HAP-1 (cell line): ENCODE data around the gene CCNL2.
A peak's percentile ranks its signal among the peaks of the same experiment; 100 is the strongest.

Experiments used
- DNase-seq, 2 experiments: peaks; one replicate each; pipeline ENCODE4 v3.0.0-alpha.2; 2016 to 2020; ENCODE audit warnings: low spot score in 2 of 2
- H3K27me3 ChIP-seq: fragments of 250-450 bp; sonication (Bioruptor Pico); 2 replicates; pipeline ENCODE4 v1.5.1; 2020; ENCODE audit warnings: low read depth, mild to moderate bottlenecking, moderate library complexity
- H3K36me3 ChIP-seq: fragments of 250-450 bp; sonication (Bioruptor Pico); replicated peaks from 2 replicates; pipeline ENCODE4 v1.5.1; 2020; ENCODE audit warnings: mild to moderate bottlenecking
- H3K4me1 ChIP-seq: fragments of 250-450 bp; sonication (Bioruptor Pico); 2 replicates; pipeline ENCODE4 v1.5.1; 2020; ENCODE audit warnings: mild to moderate bottlenecking
- H3K4me3 ChIP-seq: fragments of 250-450 bp; sonication (Bioruptor Pico); 2 replicates; pipeline ENCODE4 v1.5.1; 2020; ENCODE audit warnings: mild to moderate bottlenecking, moderate library complexity
- H3K9me3 ChIP-seq: fragments of 250-450 bp; sonication (Bioruptor Pico); 2 replicates; pipeline ENCODE4 v1.5.1; 2020; ENCODE audit warnings: mild to moderate bottlenecking, moderate library complexity
- in situ Hi-C: fragments of 300-500 bp; cut with MboI; formaldehyde crosslinking; loops from 3 replicates; pipeline ENCODE4 v1.14.3; 2020; ENCODE audit warnings: low sequenced_read_pairs, inconsistent platforms, mixed read lengths

CCNL2 gene

DNA sequence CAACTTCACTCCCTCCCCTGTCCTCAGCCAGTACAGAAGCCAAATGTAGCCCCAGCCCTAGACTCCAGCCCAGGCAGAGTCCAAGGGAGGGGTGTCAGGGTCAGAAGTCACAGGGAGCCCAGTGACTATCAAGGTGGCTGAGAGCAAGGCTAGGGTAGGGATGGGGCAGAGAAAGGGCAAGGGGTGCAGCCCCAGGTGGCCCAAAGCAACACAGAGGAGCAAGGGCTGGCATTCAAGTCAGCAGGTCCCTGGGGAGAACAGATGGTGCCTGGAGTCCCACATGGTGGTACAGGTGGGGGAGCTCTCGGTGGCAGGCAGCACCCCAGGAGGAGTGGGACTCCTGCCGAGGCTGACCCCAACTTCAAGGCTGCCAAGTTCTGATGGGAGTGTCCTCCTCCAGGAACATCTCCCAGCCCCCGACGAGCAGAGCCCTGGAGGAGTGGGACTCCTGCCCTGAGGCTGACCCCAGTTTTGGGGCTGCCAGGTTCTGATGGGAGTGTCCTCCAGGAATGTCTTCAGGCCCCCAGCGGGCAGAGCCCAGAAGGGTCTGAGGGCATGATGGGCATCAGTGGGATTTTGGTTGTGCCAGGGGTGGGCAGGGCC, 46.2 kb downstream of the CCNL2 start:
- in situ Hi-C loops, result no loop called here
- Histone ChIP-seq H3K36me3 (no peaks in the 10 kb centered on the region), H3K27me3 (peaks cover 17% of the 10 kb centered on the region), H3K4me3 (no peak overlapping the region), H3K9me3 (no peaks in the 10 kb centered on the region), H3K4me1 (peaks cover 8% of the 10 kb centered on the region)
- no peak for DNase-seq

DNA sequence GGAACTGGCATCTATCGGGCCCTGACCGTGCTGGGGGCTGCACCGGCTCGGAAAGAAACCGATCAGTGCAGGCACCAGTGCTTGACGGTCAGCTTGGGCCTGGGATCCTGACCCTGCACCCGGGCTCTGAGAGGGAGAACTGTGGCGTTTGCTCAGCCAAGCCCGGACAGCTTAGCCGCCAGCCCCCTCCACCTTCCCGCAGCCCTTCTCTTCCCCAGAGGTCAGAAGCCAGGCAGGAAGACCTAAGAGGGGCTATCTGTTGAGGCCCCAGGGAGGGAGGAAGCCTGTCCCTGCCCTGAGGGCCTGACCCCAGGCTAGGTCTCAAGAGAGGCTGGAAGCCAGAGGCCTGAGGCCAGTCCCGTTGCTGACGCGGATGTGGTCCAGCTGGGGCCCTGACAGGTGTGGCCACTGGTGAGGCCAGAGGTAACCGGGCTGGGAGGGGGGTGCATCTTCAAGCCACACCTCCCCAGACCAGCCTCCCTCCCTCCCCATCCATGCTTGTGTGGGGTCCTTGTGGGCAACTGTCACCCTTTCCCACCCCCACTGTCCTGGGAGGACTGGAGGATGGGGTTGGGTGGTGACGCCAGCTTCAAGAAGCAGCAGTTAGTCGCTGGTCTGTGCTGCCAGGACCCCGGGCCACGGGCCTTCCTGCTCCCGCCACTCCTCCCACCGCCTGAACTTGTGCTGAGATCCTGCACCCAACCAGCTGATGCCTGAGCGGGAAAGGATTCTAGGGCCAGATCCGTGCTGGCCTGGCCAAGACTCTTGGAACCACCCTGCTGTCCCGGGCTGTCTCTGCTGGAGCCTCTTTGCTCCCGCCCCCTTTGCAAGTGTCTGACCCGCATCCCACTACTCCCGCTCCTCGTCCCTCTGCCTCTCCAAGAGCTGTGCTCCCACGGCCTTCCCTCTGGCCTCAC, 47.4 kb downstream of the CCNL2 start:
- in situ Hi-C loops, result no loop called here
- no peak overlapping the region for H3K4me3 ChIP-seq
- peaks cover 8% of the 10 kb centered on the region for H3K4me1 ChIP-seq
- peaks cover 17% of the 10 kb centered on the region for H3K27me3 ChIP-seq
- H3K36me3 ChIP-seq, result no peaks in the 10 kb centered on the region; the same call in 1 of the 2 replicates
- no peak for DNase-seq
- H3K9me3 ChIP-seq, result no peaks in the 10 kb centered on the region

DNA sequence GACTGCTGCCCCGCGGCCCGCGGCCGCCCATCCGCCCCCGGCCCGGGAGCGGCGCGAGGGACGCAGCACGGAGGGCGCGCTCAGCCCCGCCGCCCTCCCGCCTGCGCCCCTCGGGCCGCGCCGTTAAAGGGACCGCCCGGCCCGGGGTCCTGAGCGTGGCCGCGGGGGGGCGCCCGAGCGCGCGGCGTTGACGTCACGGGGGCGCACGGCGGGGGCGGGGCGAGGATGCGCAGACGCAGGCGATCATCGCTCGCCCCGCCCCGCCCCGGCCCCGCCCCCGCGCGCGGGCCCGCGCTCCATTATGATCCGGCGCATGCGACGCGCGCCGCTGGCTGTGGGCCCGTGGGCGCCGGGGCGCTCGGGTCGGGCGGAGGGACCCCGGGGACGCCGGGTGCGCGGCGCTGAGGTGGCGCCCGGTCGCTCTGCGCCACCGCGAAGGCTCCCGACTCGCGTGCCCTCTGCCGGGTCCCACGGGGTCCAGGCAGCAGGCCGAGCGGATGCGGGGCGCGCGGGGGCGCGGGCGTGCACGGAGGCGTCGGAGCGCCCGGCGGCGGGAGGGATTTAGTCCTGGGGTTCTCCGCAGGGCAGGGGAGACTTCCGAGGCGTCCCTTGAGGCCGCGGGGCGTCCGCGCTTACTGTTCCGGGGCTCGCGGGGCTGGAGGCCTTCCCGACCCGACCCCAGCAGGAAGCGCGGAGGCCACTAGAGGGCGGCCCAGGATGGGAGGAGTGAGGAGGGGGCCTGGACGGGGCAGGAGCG, 49.7 kb downstream of the CCNL2 start, which contains the start of gene DVL1:
TSS of gene DVL1 (minus strand) at position 163 of the 757 bp plus-strand sequence. CDS start 353 bp downstream, outside the sequence.
- Histone ChIP-seq H3K4me3 (peak within 1 kb of the TSS; percentile 57), H3K27me3 (peaks cover 13% of the 10 kb centered on the region), H3K4me1 (peaks cover 7% of the 10 kb centered on the region), H3K9me3 (no peaks in the 10 kb centered on the region), H3K36me3 (no peaks in the 10 kb centered on the region; the same call in 1 of the 2 replicates)
- peak; percentile 49 to 80 for DNase-seq
- in situ Hi-C loops, result no loop called here

DNA sequence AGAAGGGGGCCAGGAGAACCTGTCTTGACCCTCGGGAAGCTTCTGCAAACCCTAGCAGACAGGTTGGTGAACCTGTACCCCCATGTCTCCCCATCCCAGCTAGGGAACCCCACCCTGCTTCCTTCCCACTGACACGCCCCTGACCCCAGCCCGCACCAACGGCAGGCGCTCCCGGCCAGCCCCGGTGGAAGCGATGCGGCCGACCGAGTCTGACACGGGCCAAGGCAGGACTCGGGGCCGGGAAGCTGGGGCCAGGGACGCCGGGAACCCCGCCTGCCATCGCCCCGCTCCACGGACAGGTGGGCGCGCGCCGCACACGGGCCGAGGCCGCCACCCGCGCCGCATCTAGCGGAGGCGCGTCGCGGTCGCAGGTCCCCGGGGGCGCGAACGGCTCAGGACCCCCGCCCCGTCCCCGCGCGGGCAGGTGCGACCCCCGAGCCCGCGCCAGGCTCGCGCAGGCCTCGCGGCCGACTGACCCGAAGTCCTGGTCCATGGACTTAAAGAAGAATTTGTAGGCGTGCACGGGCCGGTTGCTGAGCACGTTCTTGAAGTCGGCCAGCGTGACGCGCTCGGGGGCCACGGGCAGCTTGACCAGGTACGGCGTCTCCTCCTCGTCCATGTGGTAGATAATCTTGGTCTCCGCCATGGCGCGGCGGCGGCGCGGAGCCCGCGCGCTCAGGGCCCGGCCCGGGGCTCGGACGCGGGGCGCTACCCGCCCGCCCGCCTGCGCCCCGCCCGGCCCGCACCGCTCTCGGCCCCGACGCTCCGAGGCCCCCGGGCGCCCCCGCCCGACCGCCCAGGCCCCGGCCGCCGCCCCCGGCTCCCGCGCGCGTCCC, 50.5 kb downstream of the CCNL2 start:
- Histone ChIP-seq H3K36me3 (no peaks in the 10 kb centered on the region; the same call in 1 of the 2 replicates), H3K4me3 (peak overlapping the region; percentile 57), H3K9me3 (no peaks in the 10 kb centered on the region), H3K4me1 (0 out of 2 replicates have a peak, but pooled peaks cover 2% of the 10 kb centered on the region), H3K27me3 (peaks cover 5% of the 10 kb centered on the region)
- no peak for DNase-seq
- in situ Hi-C loops, result no loop called here

DNA sequence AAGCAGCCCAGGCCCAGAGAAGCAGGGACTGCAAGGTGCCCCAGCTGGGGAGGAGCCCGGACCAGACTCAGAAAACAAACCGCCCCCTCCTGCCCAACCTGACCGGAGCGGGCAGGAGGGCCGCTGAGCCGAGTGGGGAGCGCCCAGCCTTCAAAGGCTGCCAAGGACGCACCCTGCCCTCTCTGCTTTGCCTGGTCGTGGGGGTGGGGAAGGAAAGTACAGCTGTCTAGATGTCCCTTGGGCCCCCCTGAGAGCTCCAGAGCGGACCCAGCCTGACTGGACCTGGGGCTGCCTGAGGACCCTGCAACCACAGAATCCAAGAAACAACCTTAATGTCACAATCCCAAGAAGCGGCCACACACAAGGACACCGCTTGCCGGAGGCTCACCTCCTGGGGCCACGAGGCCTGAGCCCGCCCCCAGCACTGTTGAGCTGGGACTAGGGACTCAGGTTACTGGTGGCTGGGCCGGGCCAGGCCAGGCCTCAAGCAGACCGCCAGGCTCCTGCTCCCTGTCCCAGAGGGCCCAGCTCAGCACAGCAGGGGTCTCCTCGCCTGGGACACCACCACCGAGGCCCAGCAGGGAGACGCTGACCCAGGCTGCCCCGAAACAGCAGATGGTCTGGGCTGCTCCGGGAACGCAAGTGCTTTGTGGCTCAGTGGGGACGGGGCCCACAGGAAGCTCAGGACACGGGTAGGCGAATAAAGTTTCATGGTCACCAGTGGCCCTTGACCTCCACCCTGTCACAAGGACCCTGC, 51.3 kb downstream of the CCNL2 start:
- no peaks in the 10 kb centered on the region for H3K27me3 ChIP-seq
- H3K4me1 ChIP-seq, result no peaks in the 10 kb centered on the region
- peak overlapping the region; percentile 57 for H3K4me3 ChIP-seq
- no peaks in the 10 kb centered on the region; the same call in 1 of the 2 replicates for H3K36me3 ChIP-seq
- H3K9me3 ChIP-seq, result no peaks in the 10 kb centered on the region
- in situ Hi-C loops, result no loop called here
- peak; percentile 37 to 72 for DNase-seq

DNA sequence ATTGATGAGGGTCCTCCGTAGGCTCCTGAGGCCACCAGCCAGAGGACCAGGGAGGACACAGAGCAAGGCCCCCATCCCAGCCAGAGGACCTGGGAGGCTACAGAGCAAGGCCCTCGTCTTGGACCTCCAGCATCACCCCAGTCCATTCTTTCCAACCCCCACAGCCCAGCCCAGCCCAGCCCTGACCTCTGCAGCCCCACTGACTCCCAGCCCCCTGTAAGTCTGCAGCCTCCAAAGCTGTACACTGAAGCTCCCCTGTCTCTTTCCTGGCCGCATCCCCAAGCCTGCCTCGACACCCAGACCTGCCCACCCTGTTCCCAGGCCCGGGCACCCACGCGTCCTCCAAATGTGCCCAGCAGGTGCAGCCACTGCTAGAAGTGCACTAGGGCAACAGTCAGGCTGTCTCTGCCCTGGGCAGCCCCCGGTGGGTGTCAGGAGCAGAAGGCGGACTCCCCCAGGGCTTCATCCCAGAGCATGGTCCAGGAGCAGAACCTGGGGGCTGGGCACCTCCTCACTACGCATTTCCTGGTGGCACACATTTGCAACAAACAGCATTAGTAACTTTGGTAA, 52.0 kb downstream of the CCNL2 start:
- Histone ChIP-seq H3K4me1 (no peaks in the 10 kb centered on the region), H3K9me3 (no peaks in the 10 kb centered on the region), H3K36me3 (no peaks in the 10 kb centered on the region; the same call in none of the 2 replicates), H3K4me3 (peak overlapping the region; percentile 57), H3K27me3 (no peaks in the 10 kb centered on the region)
- DNase-seq, result no peak
- in situ Hi-C loops, result no loop called here

DNA sequence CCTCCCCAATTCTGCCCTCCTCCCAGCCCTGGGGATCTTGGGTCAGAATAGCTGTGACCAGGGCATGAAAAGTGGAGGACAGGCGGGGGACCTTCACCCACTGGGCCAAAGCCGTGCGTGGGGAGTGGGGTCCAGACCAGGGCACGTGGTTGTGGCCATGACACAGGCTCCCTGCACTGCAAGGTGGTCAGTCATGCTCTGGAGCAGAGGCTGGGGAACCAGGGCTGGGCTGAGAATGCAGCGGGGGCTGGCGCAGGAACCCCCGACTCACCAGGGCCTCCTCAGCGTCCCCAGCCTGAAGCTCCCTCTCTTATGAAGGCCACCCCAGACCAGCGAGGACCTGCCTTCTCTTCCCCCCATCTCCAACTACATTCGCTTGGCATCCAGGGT, 52.6 kb downstream of the CCNL2 start:
- in situ Hi-C loops, result no loop called here
- Histone ChIP-seq H3K27me3 (no peaks in the 10 kb centered on the region), H3K4me1 (no peaks in the 10 kb centered on the region), H3K4me3 (no peak overlapping the region), H3K36me3 (peaks cover 5% of the 10 kb centered on the region), H3K9me3 (no peaks in the 10 kb centered on the region)
- DNase-seq, result no peak

DNA sequence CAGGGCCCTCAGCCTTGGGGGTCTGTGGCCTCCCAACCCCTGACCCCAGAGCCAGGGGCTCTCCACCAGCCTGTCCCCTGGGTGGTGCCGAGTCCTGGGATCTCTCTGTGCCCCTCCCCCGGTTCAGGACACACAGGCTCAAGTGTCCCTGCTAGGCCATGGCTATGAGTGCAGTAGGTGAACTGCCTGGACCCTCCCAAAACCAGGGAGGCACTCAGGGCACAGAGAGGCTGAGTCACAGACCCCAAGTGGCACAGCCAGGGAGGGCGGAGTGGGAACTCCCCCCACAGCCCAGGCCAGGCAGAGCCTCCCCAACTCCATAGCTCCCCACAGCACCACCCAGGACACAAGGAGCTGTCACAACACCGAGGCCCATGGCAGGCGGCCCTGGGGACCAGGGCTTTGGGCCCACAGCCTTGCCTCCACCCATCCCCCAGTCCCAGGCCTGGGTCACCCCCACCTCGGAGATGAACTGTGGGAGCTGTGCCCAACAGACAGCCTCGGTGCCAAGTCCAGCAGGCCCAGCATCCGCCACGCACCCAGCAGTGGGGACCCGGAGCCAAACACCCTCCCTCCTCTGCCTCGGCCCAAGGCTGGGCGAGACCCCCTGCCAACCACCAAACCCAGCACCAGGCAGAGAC, 53.2 kb downstream of the CCNL2 start:
- DNase-seq, result no peak
- Histone ChIP-seq H3K9me3 (no peaks in the 10 kb centered on the region), H3K27me3 (no peaks in the 10 kb centered on the region), H3K4me3 (no peak overlapping the region), H3K36me3 (peaks cover 10% of the 10 kb centered on the region), H3K4me1 (no peaks in the 10 kb centered on the region)
- in situ Hi-C loops, result no loop called here

DNA sequence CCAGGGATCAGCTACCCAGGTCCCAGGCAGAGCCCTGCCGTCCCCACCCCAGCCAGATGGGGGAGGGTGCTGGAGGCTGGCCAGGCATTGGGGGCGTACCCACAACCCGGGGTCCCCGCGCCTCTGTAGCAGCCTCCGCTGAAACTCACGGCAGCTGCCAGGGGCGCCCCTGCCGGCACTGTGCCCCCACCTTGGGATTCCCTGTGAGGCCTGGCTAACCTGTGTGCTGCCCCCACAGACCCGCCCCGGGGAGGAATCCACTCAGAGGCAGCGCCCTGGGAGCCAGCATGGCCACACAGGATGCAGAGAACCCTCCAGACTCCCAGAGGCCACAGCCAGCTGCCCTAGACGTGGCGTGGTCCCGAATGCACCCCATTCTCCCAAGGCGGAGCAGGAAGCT, 53.8 kb downstream of the CCNL2 start:
- H3K4me3 ChIP-seq, result no peak overlapping the region
- in situ Hi-C loops, result no loop called here

DNA sequence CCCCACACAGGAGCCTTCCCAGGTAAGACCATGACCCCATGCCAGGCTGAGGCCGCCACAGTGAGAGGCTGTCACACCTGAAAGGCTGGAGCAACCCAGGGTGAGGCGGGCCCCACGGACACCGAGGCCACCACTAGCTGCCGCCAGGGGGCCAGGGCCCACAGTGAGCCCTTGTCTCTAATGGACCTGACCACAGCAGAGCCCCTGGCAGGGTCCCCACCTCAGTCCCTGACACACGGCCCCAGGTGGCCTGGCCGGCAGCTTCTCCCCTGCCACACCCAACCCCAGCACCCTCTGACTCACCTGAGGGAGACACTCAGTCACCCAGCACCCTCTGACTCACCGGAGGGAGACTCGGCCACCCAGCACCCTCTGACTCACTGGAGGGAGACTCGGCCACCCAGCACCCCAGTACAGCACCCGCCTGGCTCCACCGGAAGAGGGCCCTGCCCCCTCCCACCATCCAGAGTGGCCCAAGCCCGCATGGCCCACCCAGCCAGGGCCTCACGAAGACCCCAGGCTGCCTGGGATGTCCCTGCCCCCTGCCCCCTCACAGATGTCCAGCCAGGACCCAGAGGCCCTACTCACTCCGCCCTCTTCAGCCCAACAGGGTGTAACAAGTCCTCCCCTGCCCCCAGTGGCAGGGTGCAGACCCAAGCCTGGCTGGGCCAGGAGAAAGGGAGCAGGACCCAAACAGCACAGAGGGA, 54.3 kb downstream of the CCNL2 start:
- H3K4me1 ChIP-seq, result no peaks in the 10 kb centered on the region
- H3K4me3 ChIP-seq, result no peak overlapping the region
- DNase-seq, result peak in 1 of 2 experiments; percentile 62
- in situ Hi-C loops, result no loop called here
- no peaks in the 10 kb centered on the region for H3K27me3 ChIP-seq
- H3K9me3 ChIP-seq, result no peaks in the 10 kb centered on the region
- peaks cover 15% of the 10 kb centered on the region for H3K36me3 ChIP-seq

More for the DNA sequence above, 53.8 kb downstream of the CCNL2 start:
- Histone ChIP-seq H3K36me3 (peaks cover 11% of the 10 kb centered on the region), H3K4me1 (no peaks in the 10 kb centered on the region), H3K9me3 (no peaks in the 10 kb centered on the region), H3K27me3 (no peaks in the 10 kb centered on the region)
- no peak for DNase-seq

DNA sequence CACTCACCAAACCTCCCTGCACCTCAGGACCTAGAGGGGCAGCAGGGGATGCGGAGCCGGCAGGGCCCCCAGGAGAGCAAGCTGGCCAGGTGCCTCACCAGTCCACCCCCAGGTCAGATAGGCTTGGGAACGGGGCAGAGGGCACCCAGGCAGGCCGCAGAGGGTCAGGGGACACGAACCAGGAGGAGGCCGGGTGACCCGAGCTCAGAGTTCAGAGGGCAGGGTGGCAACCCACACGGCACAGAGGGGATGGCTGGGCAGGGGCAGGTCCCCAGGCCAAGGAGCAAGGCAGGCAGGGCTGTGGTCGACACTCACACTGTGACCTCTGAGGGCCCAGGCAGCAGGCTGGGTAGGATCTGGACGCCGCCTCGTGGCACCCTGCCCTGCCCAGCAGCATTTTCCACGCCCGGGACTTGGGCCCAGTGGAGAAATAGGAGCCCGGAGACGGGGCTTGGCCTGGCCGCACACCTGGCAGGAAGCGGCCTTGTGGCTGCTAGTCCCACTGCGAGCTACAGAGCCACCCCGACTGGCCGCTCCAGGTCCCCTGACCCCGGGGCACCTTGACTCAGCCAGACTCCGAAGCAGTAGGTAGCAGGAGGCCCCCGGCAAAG, 55.2 kb downstream of the CCNL2 start:
- Histone ChIP-seq H3K4me3 (no peak overlapping the region), H3K9me3 (no peaks in the 10 kb centered on the region), H3K4me1 (no peaks in the 10 kb centered on the region), H3K36me3 (peaks cover 18% of the 10 kb centered on the region), H3K27me3 (no peaks in the 10 kb centered on the region)
- DNase-seq, result no peak
- in situ Hi-C loops, result no loop called here
